ENCODE measurements around the gene ZMYM3.

ZMYM3 gene

GRCh38 chrX:71215338-71215912, 38.5 kb downstream of the ZMYM3 start:
- intact Hi-C loops (cut with DNase I) = no loop called here
- DNase-seq = peak in 1 of 10 donors; percentile 18

GRCh38 chrX:71214604-71215337, 39.2 kb downstream of the ZMYM3 start:
- intact Hi-C loops (cut with DNase I) = no loop called here

GRCh38 chrX:71214152-71214551, 39.8 kb downstream of the ZMYM3 start:
- DNase-seq = no peak
- intact Hi-C loops (cut with DNase I) = no loop called here

More at GRCh38 chrX:71214604-71215337, 39.2 kb downstream of the ZMYM3 start:
- no peak for DNase-seq

GRCh38 chrX:71212536-71212935, 41.4 kb downstream of the ZMYM3 start:
- intact Hi-C loops (cut with DNase I) = no loop called here

GRCh38 chrX:71210816-71211215, 43.1 kb downstream of the ZMYM3 start:
- intact Hi-C loops (cut with DNase I) = no loop called here
- DNase-seq = no peak

More at GRCh38 chrX:71212536-71212935, 41.4 kb downstream of the ZMYM3 start:
- no peak for DNase-seq

- peak in 1 of 10 donors; percentile 5 for DNase-seq
- intact Hi-C loops (cut with DNase I) = no loop called here
Measured at GRCh38 chrX:71199252-71200008, 54.5 kb downstream of the ZMYM3 start.

- intact Hi-C loops (cut with DNase I) = no loop called here
- no peak for DNase-seq
Measured at GRCh38 chrX:71198066-71198465, 55.9 kb downstream of the ZMYM3 start.

GRCh38 chrX:71195964-71196649, 57.8 kb downstream of the ZMYM3 start:
- intact Hi-C loops (cut with DNase I) = no loop called here
- no peak for DNase-seq

GRCh38 chrX:71191248-71191647, 62.7 kb downstream of the ZMYM3 start:
- DNase-seq = no peak
- intact Hi-C loops (cut with DNase I) = no loop called here
